RPMI8226 (cell line): ENCODE measurements around the gene DUOX1.
"Not testable (repeated sequence)": the region's sequence is repeated elsewhere in the genome, so short reads cannot be mapped to it uniquely, and the experiment has no call there.

Experiments used
- DNase-seq: peaks from one replicate; pipeline ENCODE4 v3.0.0-alpha.2; 2015

The DUOX1 gene

DNA sequence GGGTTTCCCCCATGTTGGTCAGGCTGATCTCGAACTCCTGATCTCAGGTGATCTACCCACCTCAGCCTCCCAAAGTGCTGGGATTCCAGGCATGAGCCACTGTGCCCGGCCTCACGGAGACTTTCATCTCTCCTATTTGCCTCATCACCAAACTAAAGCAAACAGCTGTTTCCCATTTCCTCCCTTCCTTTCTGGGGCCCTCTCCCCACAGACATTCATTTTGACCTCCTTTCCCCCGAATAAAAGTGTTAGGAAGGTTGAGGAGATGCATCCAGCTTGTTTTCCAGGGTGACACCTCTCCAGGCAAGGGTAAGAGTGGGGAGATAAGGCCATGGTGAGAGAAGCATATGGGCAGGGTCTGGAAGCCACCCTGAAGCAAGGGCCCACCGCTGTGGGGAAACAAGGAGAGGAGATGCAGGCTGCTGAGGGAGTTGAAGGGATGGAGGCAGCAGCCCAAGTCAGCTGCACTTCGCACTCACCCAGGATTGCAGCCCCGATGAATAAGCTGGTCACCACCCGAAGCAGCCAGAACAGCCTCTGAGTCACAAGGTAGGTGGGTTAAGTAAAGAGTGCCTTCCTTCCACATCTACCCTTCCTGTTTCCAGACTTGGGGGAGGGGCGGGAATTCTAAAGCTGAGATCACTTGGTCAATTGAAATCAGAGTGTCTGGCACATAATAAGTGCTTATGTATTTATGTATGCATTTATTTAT lies 7.9 kb upstream of the DUOX1 start:
- no peak for DNase-seq

- DNase-seq = no peak
Measured at GRCh38 chr15:45122719-45123118, 7.1 kb upstream of the DUOX1 start.

- DNase-seq = no peak
Measured at GRCh38 chr15:45123397-45123796, 6.4 kb upstream of the DUOX1 start.

DNA sequence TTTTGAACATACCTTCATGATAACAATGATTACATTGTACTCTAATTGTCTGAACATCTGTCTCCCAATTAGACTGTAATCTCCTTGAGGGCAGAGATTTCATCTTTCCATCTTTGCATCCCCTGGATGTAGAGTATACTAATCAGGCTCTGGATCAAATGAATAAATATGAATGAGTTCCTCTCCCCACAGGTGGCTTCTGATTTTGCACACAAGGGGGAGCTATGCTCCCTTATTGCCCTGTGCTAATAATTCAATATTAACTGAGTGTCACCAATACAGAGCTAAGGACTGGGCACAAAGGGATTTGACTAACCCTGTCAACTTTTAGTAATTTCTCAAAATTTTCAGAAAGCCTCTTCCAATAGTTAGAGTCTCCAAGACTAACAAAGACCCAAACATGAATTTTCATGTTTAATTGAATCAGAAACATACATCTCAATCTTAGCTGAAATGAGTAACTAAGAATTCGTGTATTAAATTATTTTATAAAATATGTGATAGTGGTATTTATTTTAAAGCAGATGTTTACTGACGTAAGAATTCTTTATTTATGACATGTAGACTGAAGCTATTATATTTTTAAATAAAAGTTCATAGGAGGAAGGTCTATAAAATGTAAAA lies 3.1 kb upstream of the DUOX1 start:
- DNase-seq = peak; percentile 53

GRCh38 chr15:45128971-45129639 lies 689 bp upstream of the DUOX1 start:
- no peak for DNase-seq

- DNase-seq = no peak
Measured at GRCh38 chr15:45130291-45131000, 652 bp downstream of the DUOX1 start.

DNA sequence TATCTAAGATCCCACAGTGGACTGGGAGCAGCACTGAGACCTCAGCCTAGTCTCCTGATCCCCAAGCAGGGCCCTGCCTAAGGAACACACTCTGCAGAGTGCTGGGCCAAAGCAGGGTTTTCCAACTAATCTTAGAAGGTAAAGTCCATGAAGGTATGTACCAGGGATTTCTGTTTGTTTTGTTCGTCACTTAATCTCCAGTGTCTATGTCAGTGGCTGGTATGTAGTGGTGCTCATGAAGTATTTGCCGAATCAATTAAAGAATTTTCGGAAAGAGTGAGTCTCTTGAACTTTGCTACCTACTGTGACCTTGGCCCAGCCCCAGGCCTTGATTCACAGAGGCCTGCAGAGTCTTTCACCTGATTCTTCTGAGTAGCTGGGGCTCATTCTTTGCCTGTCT lies 1.7 kb downstream of the DUOX1 start:
- DNase-seq = no peak

DNA sequence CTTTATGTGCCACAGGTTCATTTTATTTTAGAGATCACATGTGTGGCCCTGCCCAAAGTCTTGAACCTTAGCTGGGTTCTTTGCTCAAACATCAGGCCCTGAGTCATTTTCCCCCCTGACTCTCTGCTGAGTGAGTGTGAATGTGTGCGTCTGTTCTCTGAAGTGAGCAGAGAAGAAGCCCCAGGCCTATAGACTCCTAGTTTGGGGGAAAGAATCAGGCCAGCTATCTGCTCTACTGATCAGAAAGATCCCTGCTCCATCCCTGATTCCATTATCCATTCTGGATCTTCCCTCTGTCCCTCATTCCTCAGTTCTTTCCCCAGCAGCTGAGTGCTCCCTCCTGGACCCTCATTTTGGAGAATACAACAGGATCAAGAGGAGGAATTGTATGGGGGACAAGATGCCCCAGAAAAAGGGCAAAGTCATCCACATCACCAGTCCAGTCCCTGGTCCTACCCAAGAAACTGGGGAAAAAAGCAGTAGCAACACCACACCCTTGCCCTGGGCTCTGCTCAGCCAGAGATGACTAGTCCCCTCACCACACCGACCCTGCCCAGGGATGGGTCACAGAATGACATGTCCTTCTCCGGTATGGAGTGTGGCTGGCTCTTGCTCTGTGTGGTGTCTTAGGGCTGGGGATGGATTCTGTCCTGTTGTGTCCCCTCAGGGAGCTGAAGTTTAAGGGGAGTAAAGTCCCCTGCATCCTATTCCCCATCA lies 3.2 kb downstream of the DUOX1 start:
- no peak for DNase-seq

DNA sequence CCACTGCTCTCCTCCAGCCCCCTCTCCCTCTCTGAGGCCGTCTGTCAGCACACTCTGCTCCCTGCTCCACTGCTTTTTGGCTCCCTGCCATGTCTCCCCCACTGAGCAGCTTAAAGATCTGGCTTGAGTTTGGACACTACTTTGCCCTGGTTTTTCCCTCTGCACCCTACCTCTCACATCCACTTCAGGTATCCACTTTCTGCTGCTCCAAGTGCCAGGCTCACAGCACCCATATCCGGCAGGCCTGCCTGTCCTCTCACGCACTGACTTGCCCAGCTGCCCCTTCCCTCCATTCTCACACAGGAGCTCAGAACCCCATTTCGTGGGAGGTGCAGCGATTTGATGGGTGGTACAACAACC lies 3.7 kb downstream of the DUOX1 start:
- no peak for DNase-seq

- no peak for DNase-seq
Measured at GRCh38 chr15:45134046-45134445, 4.3 kb downstream of the DUOX1 start.

DNA sequence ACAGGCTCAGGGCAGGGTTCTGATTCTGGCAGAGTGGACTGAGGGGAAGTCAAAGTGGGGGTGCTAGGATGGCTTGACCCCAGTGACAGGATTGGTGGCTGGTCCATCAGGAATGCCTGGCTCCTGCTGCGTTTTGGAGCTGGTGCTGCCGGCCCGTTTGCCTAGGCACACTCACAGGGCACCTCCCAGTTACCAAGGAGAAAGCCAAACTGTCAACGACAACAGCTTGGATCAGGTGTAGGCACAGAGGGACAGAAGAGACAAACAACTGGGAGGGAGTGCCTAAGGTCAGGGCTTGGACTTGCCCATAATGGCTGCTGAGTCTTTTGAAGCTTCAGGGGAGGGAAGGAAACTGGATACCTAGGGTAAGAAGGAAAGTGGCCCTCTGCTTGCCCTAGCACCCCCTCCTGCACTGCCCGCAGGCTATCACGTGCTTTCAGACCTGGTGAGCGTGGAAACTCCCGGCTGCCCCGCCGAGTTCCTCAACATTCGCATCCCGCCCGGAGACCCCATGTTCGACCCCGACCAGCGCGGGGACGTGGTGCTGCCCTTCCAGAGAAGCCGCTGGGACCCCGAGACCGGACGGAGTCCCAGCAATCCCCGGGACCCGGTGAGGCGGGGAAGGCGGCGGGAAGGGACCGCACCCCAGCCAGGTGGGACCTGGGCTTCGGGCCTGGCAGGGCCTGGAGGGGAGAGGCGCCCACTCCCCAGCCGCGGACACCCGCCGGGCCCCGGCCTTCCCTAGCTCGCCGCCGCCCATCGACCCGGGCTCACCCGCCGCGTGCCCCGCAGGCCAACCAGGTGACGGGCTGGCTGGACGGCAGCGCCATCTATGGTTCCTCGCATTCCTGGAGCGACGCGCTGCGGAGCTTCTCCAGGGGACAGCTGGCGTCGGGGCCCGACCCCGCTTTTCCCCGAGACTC lies 5.1 kb downstream of the DUOX1 start:
- peak; percentile 45 for DNase-seq

DNA sequence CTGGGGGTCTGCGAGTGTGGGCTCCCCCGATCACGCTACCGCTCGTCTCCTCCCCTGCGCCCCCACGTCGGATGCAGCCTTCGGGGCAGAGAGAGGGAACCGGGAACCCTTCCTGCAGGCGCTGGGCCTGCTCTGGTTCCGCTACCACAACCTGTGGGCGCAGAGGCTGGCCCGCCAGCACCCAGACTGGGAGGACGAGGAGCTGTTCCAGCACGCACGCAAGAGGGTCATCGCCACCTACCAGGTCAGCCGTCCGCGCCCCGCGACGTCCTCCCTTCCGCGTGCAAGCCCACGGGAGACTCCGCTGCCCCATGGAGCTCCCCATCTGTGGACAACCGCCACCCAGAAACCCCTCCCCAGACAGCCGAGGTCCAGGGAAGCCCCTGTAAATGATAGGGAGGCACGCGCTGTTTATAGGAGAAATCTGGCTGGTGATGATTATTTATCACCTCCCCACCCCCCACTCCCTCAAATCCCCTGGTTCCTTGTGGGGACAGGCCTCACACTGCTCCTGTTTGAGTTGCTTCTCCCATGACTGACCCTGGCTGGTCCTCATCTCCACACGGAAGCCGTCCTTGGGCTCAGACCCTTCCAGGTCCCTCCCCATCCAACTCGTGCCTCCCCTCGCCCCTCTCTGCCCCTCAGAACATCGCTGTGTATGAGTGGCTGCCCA lies 6.0 kb downstream of the DUOX1 start:
- not testable (repeated sequence) for DNase-seq

- no peak for DNase-seq
Measured at GRCh38 chr15:45136378-45136764, 6.6 kb downstream of the DUOX1 start.

GRCh38 chr15:45137703-45138102 lies 7.9 kb downstream of the DUOX1 start:
- no peak for DNase-seq

- DNase-seq = no peak
Measured at GRCh38 chr15:45138814-45139765, 9.3 kb downstream of the DUOX1 start.

- DNase-seq = no peak
Measured at GRCh38 chr15:45139770-45140169, 10.0 kb downstream of the DUOX1 start.

DNA sequence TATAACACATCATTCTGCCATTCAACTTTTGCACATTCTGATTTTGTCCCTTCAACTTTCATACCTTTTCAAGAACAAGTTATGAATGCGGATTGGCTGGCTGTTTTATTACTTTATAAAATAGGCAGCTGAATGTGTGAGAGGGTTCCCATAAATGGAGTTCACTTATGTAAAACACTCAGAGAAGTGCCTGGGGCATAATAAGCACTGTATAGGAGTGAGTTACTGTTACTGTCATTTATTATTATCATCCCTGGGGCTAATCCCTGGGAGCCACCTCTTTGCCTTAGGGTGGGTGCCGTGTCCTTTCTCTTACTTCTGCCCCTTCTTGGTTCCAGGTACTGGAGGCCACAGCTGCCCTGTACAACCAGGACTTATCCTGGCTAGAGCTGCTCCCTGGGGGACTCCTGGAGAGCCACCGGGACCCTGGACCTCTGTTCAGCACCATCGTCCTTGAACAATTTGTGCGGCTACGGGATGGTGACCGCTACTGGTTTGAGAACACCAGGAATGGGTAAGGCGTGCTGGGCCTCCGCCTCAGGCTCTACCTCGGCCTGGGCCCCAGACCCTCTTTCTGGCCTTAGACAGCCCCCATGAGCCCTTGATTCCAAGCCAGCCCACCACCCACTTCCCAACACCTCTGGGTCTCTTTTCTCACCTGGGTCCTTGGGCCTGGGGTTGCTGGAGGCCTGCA lies 10.9 kb downstream of the DUOX1 start:
- no peak for DNase-seq

DNA sequence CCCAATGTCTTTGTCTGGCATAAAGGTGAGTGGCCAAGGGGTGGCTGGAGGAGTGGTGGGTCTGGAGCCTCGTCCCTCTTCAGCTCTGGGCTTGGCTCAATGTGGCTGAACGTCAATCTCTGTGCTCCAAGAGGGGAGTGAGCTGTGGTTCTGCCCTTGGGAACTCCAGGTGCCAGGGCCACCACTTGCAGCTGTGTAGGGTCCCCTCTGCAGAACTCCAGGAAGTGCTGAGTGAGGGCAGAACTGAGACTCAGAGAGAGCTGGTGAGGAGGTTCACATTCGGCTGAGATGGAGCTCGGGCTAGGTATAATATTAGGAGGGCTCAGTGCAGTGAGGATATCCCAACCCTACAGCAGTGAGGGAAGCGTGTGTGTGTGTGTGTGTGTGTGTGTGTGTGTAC lies 11.6 kb downstream of the DUOX1 start:
- DNase-seq = no peak

GRCh38 chr15:45143056-45143455 lies 13.3 kb downstream of the DUOX1 start:
- DNase-seq = no peak

DNA sequence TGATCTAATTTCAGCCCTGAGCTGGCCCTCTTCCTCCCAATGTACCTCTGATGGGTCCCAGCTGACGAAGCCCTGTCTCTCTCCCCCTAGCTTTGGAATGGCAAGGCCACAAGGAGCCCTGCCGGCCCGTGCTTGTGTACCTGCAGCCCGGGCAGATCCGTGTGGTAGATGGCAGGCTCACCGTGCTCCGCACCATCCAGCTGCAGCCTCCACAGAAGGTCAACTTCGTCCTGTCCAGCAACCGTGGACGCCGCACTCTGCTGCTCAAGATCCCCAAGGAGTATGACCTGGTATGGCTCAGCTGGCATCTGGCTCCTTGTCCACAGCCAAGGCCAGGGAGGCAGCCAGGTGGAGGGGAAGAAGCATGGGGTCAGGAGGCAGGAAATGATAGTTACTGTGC lies 14.2 kb downstream of the DUOX1 start:
- no peak for DNase-seq
